ENCODE results near the gene DGKB. TPM values are rescaled to one million over a fixed set of nuclear protein-coding genes. Genes with fewer than 3 reads are reported as not detected.
A peak's percentile ranks its signal among the peaks of the same experiment; 100 is the strongest.

Gene DGKB
- total and polyA plus RNA-seq, 2 donors from 2014 or later = 0.26 to 1.5 TPM

GRCh38 chr7:14292737-14293136, 609.8 kb downstream of the DGKB start:
- no peaks in the 10 kb centered on the region for H3K9me3 ChIP-seq (ENCODE audit: control insufficient read depth in 2 of 3, insufficient read depth in 1 of 3, low read length in 3 of 3)
- no peak overlapping the region for H3K9ac ChIP-seq (ENCODE audit: low read length in 3 of 3)
- H3K27me3 ChIP-seq (ENCODE audit: control insufficient read depth, insufficient read depth, low read length) = no peaks in the 10 kb centered on the region
- H3K36me3 ChIP-seq (ENCODE audit: control insufficient read depth in 2 of 3, insufficient read depth in 3 of 3, low read length in 3 of 3) = no peaks in the 10 kb centered on the region
- FAIRE-seq = no peak
- intact Hi-C loops (cut with DNase I) = no loop called here
- no peak overlapping the region for H3K4me3 ChIP-seq (ENCODE audit: low read length in 3 of 3)
- TF ChIP-seq CTCF (IDR thresholded peaks at IDR 0.05; ENCODE audit: borderline replicate concordance, extremely low read depth, insufficient read depth) = no peak
- H3K4me1 ChIP-seq (ENCODE audit: control insufficient read depth in 2 of 3, insufficient read depth in 2 of 3, low read depth in 1 of 3, low read length in 3 of 3) = no peaks in the 10 kb centered on the region
- DNase-seq = no peak
- H3K27ac ChIP-seq (ENCODE audit: low read depth in 2 of 2, low read length in 2 of 2) = no peak overlapping the region

- Histone ChIP-seq H3K4me1 (ENCODE audit: control insufficient read depth in 2 of 3, insufficient read depth in 2 of 3, low read depth in 1 of 3, low read length in 3 of 3) (no peaks in the 10 kb centered on the region), H3K27me3 (ENCODE audit: control insufficient read depth, insufficient read depth, low read length) (no peaks in the 10 kb centered on the region), H3K9me3 (ENCODE audit: control insufficient read depth in 2 of 3, insufficient read depth in 1 of 3, low read length in 3 of 3) (no peaks in the 10 kb centered on the region), H3K9ac (ENCODE audit: low read length in 3 of 3) (no peak overlapping the region), H3K36me3 (ENCODE audit: control insufficient read depth in 2 of 3, insufficient read depth in 3 of 3, low read length in 3 of 3) (no peaks in the 10 kb centered on the region), H3K27ac (ENCODE audit: low read depth in 2 of 2, low read length in 2 of 2) (no peak overlapping the region), H3K4me3 (ENCODE audit: low read length in 3 of 3) (no peak overlapping the region)
- no peak for TF ChIP-seq CTCF (IDR thresholded peaks at IDR 0.05; ENCODE audit: borderline replicate concordance, extremely low read depth, insufficient read depth)
- FAIRE-seq (no peak), DNase-seq (peak in 1 of 5 donors; percentile 19)
- intact Hi-C loops (cut with DNase I) = no loop called here
Measured at GRCh38 chr7:14289957-14290356, 612.6 kb downstream of the DGKB start.

GRCh38 chr7:14288701-14289100, 613.9 kb downstream of the DGKB start:
- intact Hi-C loops (cut with DNase I) = no loop called here
- no peak for FAIRE-seq

More at GRCh38 chr7:14288701-14289100, 613.9 kb downstream of the DGKB start:
- no peaks in the 10 kb centered on the region for H3K36me3 ChIP-seq (ENCODE audit: control insufficient read depth in 2 of 3, insufficient read depth in 3 of 3, low read length in 3 of 3)
- H3K9me3 ChIP-seq (ENCODE audit: control insufficient read depth in 2 of 3, insufficient read depth in 1 of 3, low read length in 3 of 3) = no peaks in the 10 kb centered on the region
- no peaks in the 10 kb centered on the region for H3K4me1 ChIP-seq (ENCODE audit: control insufficient read depth in 2 of 3, insufficient read depth in 2 of 3, low read depth in 1 of 3, low read length in 3 of 3)
- no peaks in the 10 kb centered on the region for H3K27me3 ChIP-seq (ENCODE audit: control insufficient read depth, insufficient read depth, low read length)
- no peak for TF ChIP-seq CTCF (IDR thresholded peaks at IDR 0.05; ENCODE audit: borderline replicate concordance, extremely low read depth, insufficient read depth)
- peak in 2 of 5 donors; percentile 23 to 51 for DNase-seq
- no peak overlapping the region for H3K27ac ChIP-seq (ENCODE audit: low read depth in 2 of 2, low read length in 2 of 2)
- H3K9ac ChIP-seq (ENCODE audit: low read length in 3 of 3) = no peak overlapping the region
- no peak overlapping the region for H3K4me3 ChIP-seq (ENCODE audit: low read length in 3 of 3)

Measured in kidney (tissue), 14 donors.